DOHH2 (cell line): ENCODE results near the gene FLRT1.

Experiments
- H3F3A ChIP-seq: fragments of 200-600 bp; sonication (generic), shearing (Covaris generic); 2 replicates; pipeline ENCODE4 v1.6.0; 2016; ENCODE audit warnings: antibody characterized with exemption, mild to moderate bottlenecking; ENCODE audit not compliant: control insufficient read depth, insufficient read depth
- H3K27ac ChIP-seq: fragments of 200-600 bp; sonication (generic); 2 replicates; pipeline ENCODE4 v1.5.1; 2014; ENCODE audit warnings: low read depth, mild to moderate bottlenecking, low read length, moderate library complexity
- H3K27me3 ChIP-seq: fragments of 200-600 bp; sonication (generic); 2 replicates; pipeline ENCODE4 v1.6.1; 2014; ENCODE audit warnings: mild to moderate bottlenecking, low read length, mixed read lengths; ENCODE audit not compliant: control insufficient read depth
- H3K36me3 ChIP-seq: fragments of 200-600 bp; sonication (generic); 2 replicates; pipeline ENCODE4 v1.6.1; 2014; ENCODE audit warnings: mild to moderate bottlenecking, low read length, moderate library complexity, mixed read lengths; ENCODE audit not compliant: control insufficient read depth
- H3K4me1 ChIP-seq: fragments of 200-600 bp; sonication (generic); 2 replicates; pipeline ENCODE4 v1.6.1; 2014; ENCODE audit warnings: mild to moderate bottlenecking, low read length, mixed read lengths; ENCODE audit not compliant: control insufficient read depth
- H3K4me2 ChIP-seq: fragments of 200-600 bp; sonication (generic); 2 replicates; pipeline ENCODE4 v1.6.0; 2014; ENCODE audit warnings: mild to moderate bottlenecking, low read length, moderate library complexity
- H3K4me3 ChIP-seq: fragments of 200-600 bp; sonication (generic); 2 replicates; pipeline ENCODE4 v1.5.1; 2014; ENCODE audit warnings: mild to moderate bottlenecking, low read length, mixed read lengths
- H3K79me2 ChIP-seq: fragments of 200-600 bp; sonication (generic); 2 replicates; pipeline ENCODE4 v1.6.1; 2014; ENCODE audit warnings: mild to moderate bottlenecking, low read length, mixed read lengths; ENCODE audit not compliant: control insufficient read depth
- H3K9me2 ChIP-seq: fragments of 200-600 bp; sonication (generic); replicated peaks from 2 replicates; pipeline ENCODE4 v1.6.1; 2014; ENCODE audit warnings: mild to moderate bottlenecking, low read length, mixed read lengths; ENCODE audit not compliant: control insufficient read depth
- H3K9me3 ChIP-seq: fragments of 200-600 bp; sonication (generic); 2 replicates; pipeline ENCODE4 v1.6.1; 2014; ENCODE audit warnings: antibody characterized with exemption, low read length, mixed read lengths; ENCODE audit not compliant: control insufficient read depth, insufficient read depth
- H4K20me1 ChIP-seq: fragments of 200-600 bp; sonication (generic); 2 replicates; pipeline ENCODE4 v1.6.0; 2014; ENCODE audit warnings: low read depth, mild to moderate bottlenecking, antibody characterized with exemption, low read length, moderate library complexity; ENCODE audit not compliant: control insufficient read depth, insufficient read depth
- CTCF ChIP-seq: fragments of 200-600 bp; sonication (generic); IDR thresholded peaks from one replicate; pipeline ENCODE4 v1.5.1; 2014; ENCODE audit warnings: antibody characterized with exemption, mild to moderate bottlenecking, low read depth, low read length; ENCODE audit not compliant: poor library complexity, severe bottlenecking
- EZH2phosphoT487 ChIP-seq: fragments of 200-600 bp; sonication (generic); IDR thresholded peaks from 2 replicates; pipeline ENCODE4 v1.6.1; 2017; ENCODE audit warnings: borderline replicate concordance, mild to moderate bottlenecking, antibody characterized with exemption, low read length, moderate library complexity, mixed read lengths

Gene FLRT1

GRCh38 chr11:64078284-64078683, 42.6 kb downstream of the FLRT1 start:
- Histone ChIP-seq H3K9me2 (no peaks in the 10 kb centered on the region), H3K4me1 (no peaks in the 10 kb centered on the region), H3K79me2 (no peaks in the 10 kb centered on the region), H3K4me2 (no peak overlapping the region), H4K20me1 (no peaks in the 10 kb centered on the region), H3K4me3 (no peak overlapping the region), H3K27me3 (no peaks in the 10 kb centered on the region), H3F3A (no peaks in the 10 kb centered on the region), H3K27ac (no peak overlapping the region), H3K9me3 (no peaks in the 10 kb centered on the region), H3K36me3 (no peaks in the 10 kb centered on the region)
- TF ChIP-seq EZH2phosphoT487: no peak
- no peak for TF ChIP-seq CTCF

GRCh38 chr11:64078905-64079304, 43.2 kb downstream of the FLRT1 start:
- Histone ChIP-seq H3F3A (no peaks in the 10 kb centered on the region), H3K4me2 (no peak overlapping the region), H3K27me3 (no peaks in the 10 kb centered on the region), H4K20me1 (no peaks in the 10 kb centered on the region), H3K36me3 (no peaks in the 10 kb centered on the region), H3K27ac (no peak overlapping the region), H3K9me3 (no peaks in the 10 kb centered on the region), H3K9me2 (no peaks in the 10 kb centered on the region), H3K4me1 (no peaks in the 10 kb centered on the region), H3K79me2 (no peaks in the 10 kb centered on the region), H3K4me3 (no peak overlapping the region)
- TF ChIP-seq EZH2phosphoT487 (no peak), CTCF (no peak)

GRCh38 chr11:64080390-64080789, 44.7 kb downstream of the FLRT1 start:
- Histone ChIP-seq H3K4me3 (no peak overlapping the region), H4K20me1 (peaks cover 3% of the 10 kb centered on the region; the same call in 1 of the 2 replicates), H3K36me3 (no peaks in the 10 kb centered on the region), H3K4me1 (no peaks in the 10 kb centered on the region), H3K9me3 (no peaks in the 10 kb centered on the region), H3K9me2 (no peaks in the 10 kb centered on the region), H3F3A (no peaks in the 10 kb centered on the region), H3K79me2 (no peaks in the 10 kb centered on the region), H3K4me2 (no peak overlapping the region), H3K27ac (no peak overlapping the region), H3K27me3 (no peaks in the 10 kb centered on the region)
- TF ChIP-seq CTCF (no peak), EZH2phosphoT487 (no peak)
